Fibroblast of mammary gland (primary cell): Measurements from ENCODE around the gene DNMT1.

ENCODE experiments used
- DNase-seq: peaks from one replicate; pipeline ENCODE4 v3.0.0-alpha.2; 2010; ENCODE audit warnings: low read depth
- H3K4me3 ChIP-seq: 2 replicates; pipeline ENCODE4 v1.5.1; 2011; ENCODE audit warnings: low read depth, mild to moderate bottlenecking, low read length, moderate library complexity; ENCODE audit not compliant: control insufficient read depth
- CTCF ChIP-seq: conservative IDR thresholded peaks from 2 replicates; pipeline ENCODE4 v1.5.1; 2011; ENCODE audit warnings: low read depth, low read length, inconsistent platforms; ENCODE audit not compliant: control insufficient read depth, insufficient read depth

The DNMT1 gene

GRCh38 chr19:10193790-10194499 is 808 bp downstream of the DNMT1 start:
- no peak for TF ChIP-seq CTCF
- DNase-seq, result peak; percentile 76
- peak overlapping the region; percentile 88 for H3K4me3 ChIP-seq

GRCh38 chr19:10192922-10193321 is 1.8 kb downstream of the DNMT1 start:
- DNase-seq, result no peak
- no peak overlapping the region for H3K4me3 ChIP-seq
- TF ChIP-seq CTCF, result no peak

- peak; percentile 83 for DNase-seq
- TF ChIP-seq CTCF, result no peak
- H3K4me3 ChIP-seq, result no peak overlapping the region
These were observed 3.4 kb downstream of the DNMT1 start for GRCh38 chr19:10191347-10191746.

- no peak overlapping the region for H3K4me3 ChIP-seq
- DNase-seq, result no peak
- TF ChIP-seq CTCF, result no peak
These were observed 4.7 kb downstream of the DNMT1 start for GRCh38 chr19:10190026-10190425.

- peak; percentile 41 for DNase-seq
- TF ChIP-seq CTCF, result no peak
- H3K4me3 ChIP-seq, result no peak overlapping the region
These were observed 5.1 kb downstream of the DNMT1 start for GRCh38 chr19:10189616-10190015.

- no peak for TF ChIP-seq CTCF
- DNase-seq, result no peak
- no peak overlapping the region for H3K4me3 ChIP-seq
These were observed 7.4 kb downstream of the DNMT1 start for GRCh38 chr19:10187315-10187714.
